HG02610 (cell line): Measurements from ENCODE around the gene TMEM63B.
"Not testable (repeated sequence)": the region's sequence is repeated elsewhere in the genome, so short reads cannot be mapped to it uniquely, and the experiment has no call there.

Experiments
- ATAC-seq: cut with Tn5 transposase; IDR thresholded peaks from one replicate; pipeline ENCODE4 v1.9.1; 2021; ENCODE audit warnings: mild to moderate bottlenecking, moderate library complexity; ENCODE audit not compliant: unreplicated experiment

The TMEM63B gene

GRCh38 chr6:44142835-44143234, 15.5 kb downstream of the TMEM63B start:
- no peak for ATAC-seq

GRCh38 chr6:44143731-44144130, 16.4 kb downstream of the TMEM63B start:
- ATAC-seq = no peak

- not testable (repeated sequence) for ATAC-seq
These were observed 17.2 kb downstream of the TMEM63B start for GRCh38 chr6:44144536-44144935.

- ATAC-seq = no peak
These were observed 18.5 kb downstream of the TMEM63B start for GRCh38 chr6:44145839-44146238.

- no peak for ATAC-seq
These were observed 19.3 kb downstream of the TMEM63B start for GRCh38 chr6:44146685-44147084.

- ATAC-seq = no peak
These were observed 19.9 kb downstream of the TMEM63B start for GRCh38 chr6:44147256-44147655.

GRCh38 chr6:44148306-44148705, 21.0 kb downstream of the TMEM63B start:
- ATAC-seq = no peak

- no peak for ATAC-seq
These were observed 22.1 kb downstream of the TMEM63B start for GRCh38 chr6:44149369-44150012.

- no peak for ATAC-seq
These were observed 23.1 kb downstream of the TMEM63B start for GRCh38 chr6:44150317-44150917.

GRCh38 chr6:44151348-44152108, 24.2 kb downstream of the TMEM63B start:
- no peak for ATAC-seq

GRCh38 chr6:44152109-44152461, 24.7 kb downstream of the TMEM63B start:
- ATAC-seq = no peak

- no peak for ATAC-seq
These were observed 25.2 kb downstream of the TMEM63B start for GRCh38 chr6:44152533-44152932.

GRCh38 chr6:44154067-44154466, 26.7 kb downstream of the TMEM63B start:
- no peak for ATAC-seq

- no peak for ATAC-seq
These were observed 29.3 kb downstream of the TMEM63B start for GRCh38 chr6:44156494-44157151.

GRCh38 chr6:44157152-44157521, 29.8 kb downstream of the TMEM63B start:
- ATAC-seq = no peak

GRCh38 chr6:44158770-44159228, 31.4 kb downstream of the TMEM63B start, which contains the start of gene CAPN11:
Gene CAPN11, plus strand, starts transcription at chr6:44158820. Its CDS starts 29 bp downstream, at chr6:44158849.
- no peak for ATAC-seq

- ATAC-seq = no peak
These were observed 34.6 kb downstream of the TMEM63B start for GRCh38 chr6:44161997-44162338.

- ATAC-seq = no peak
These were observed 35.7 kb downstream of the TMEM63B start for GRCh38 chr6:44162876-44163625.

- no peak for ATAC-seq
These were observed 38.8 kb downstream of the TMEM63B start for GRCh38 chr6:44166116-44166515.

- ATAC-seq = no peak
These were observed 39.3 kb downstream of the TMEM63B start for GRCh38 chr6:44166591-44167184.
